Measurements from ENCODE around the gene RELA. TPM values are rescaled to one million over a fixed set of nuclear protein-coding genes. Genes with fewer than 3 reads are reported as not detected.

RELA gene
- polyA plus RNA-seq, 1 experiment = 46.2 TPM

GRCh38 chr11:65637794-65638419, 24.8 kb downstream of the RELA start, which contains the start of gene SIPA1:
Gene SIPA1 (plus strand): TSS chr11:65638101. CDS start chr11:65640922, 2,821 bp downstream.
- POLR2A ChIA-PET = interaction anchor here (0.7 to 0.8 kb wide), 2 partner anchors 14 to 138 kb away, joined by 3 to 4 read pairs; no protein-coding TSS in a partner anchor

GRCh38 chr11:65637032-65637557, 25.6 kb downstream of the RELA start:
- ChIA-PET CTCF (interaction anchor here (0.7 to 3.2 kb wide), 7 partner anchors 11 to 49 kb away, joined by 3 to 10 read pairs (median 4); no protein-coding TSS in a partner anchor), POLR2A (interaction anchor here (0.8 kb wide), 1 partner anchor 15 kb away, joined by 4 read pairs; no protein-coding TSS in a partner anchor)
- no peak for TF ChIP-seq CTCF (IDR thresholded peaks at IDR 0.05; ENCODE audit: insufficient read depth, low read depth, low read length)
- no peak for DNase-seq (ENCODE audit: low read depth)
- Histone ChIP-seq H3K4me3 (ENCODE audit: low read depth, low read length) (no peak overlapping the region), H3K27me3 (ENCODE audit: control insufficient read depth, insufficient read depth, low read length) (no peaks in the 10 kb centered on the region), H3K36me3 (ENCODE audit: control insufficient read depth, insufficient read depth, low read length) (peaks cover 38% of the 10 kb centered on the region)

More at GRCh38 chr11:65637794-65638419, 24.8 kb downstream of the RELA start, which contains the start of gene SIPA1:
- DNase-seq (ENCODE audit: low read depth) = peak; percentile 60
- CTCF ChIA-PET = interaction anchor here (0.6 to 3.2 kb wide), 9 partner anchors 9 to 76 kb away, joined by 3 to 10 read pairs (median 3); no protein-coding TSS in a partner anchor
- H3K27me3 ChIP-seq (ENCODE audit: control insufficient read depth, insufficient read depth, low read length) = no peaks in the 10 kb centered on the region
- TF ChIP-seq CTCF (IDR thresholded peaks at IDR 0.05; ENCODE audit: insufficient read depth, low read depth, low read length) = peak; percentile 72
- peaks cover 38% of the 10 kb centered on the region for H3K36me3 ChIP-seq (ENCODE audit: control insufficient read depth, insufficient read depth, low read length)
- H3K4me3 ChIP-seq (ENCODE audit: low read depth, low read length) = peak within 1 kb of the TSS; percentile 86

GRCh38 chr11:65636108-65637031, 26.3 kb downstream of the RELA start:
- no peak for TF ChIP-seq CTCF (IDR thresholded peaks at IDR 0.05; ENCODE audit: insufficient read depth, low read depth, low read length)
- Histone ChIP-seq H3K4me3 (ENCODE audit: low read depth, low read length) (no peak overlapping the region), H3K27me3 (ENCODE audit: control insufficient read depth, insufficient read depth, low read length) (no peaks in the 10 kb centered on the region), H3K36me3 (ENCODE audit: control insufficient read depth, insufficient read depth, low read length) (peaks cover 38% of the 10 kb centered on the region)
- no peak for DNase-seq (ENCODE audit: low read depth)
- ChIA-PET CTCF (interaction anchor here (0.7 to 3.2 kb wide), 4 partner anchors 10 to 31 kb away, joined by 3 to 10 read pairs (median 4); no protein-coding TSS in a partner anchor), POLR2A (no interaction called here)

GRCh38 chr11:65634905-65635731, 27.6 kb downstream of the RELA start:
- ChIA-PET POLR2A (no interaction called here), CTCF (interaction anchor here (1.3 to 3.2 kb wide), 2 partner anchors 9 to 11 kb away, joined by 4 to 10 read pairs; no protein-coding TSS in a partner anchor)
- Histone ChIP-seq H3K4me3 (ENCODE audit: low read depth, low read length) (no peak overlapping the region), H3K36me3 (ENCODE audit: control insufficient read depth, insufficient read depth, low read length) (peaks cover 40% of the 10 kb centered on the region), H3K27me3 (ENCODE audit: control insufficient read depth, insufficient read depth, low read length) (no peaks in the 10 kb centered on the region)
- no peak for DNase-seq (ENCODE audit: low read depth)
- no peak for TF ChIP-seq CTCF (IDR thresholded peaks at IDR 0.05; ENCODE audit: insufficient read depth, low read depth, low read length)

Measured in BJ (cell line).